H9 (cell line): ENCODE results near the gene OBSL1. TPM values are rescaled to one million over a fixed set of nuclear protein-coding genes. Genes with fewer than 3 reads are reported as not detected.

Experiments used
- DNase-seq: peaks from one replicate; pipeline ENCODE4 v3.0.0-alpha.2; 2017
- H2AFZ ChIP-seq: one replicate; pipeline ENCODE4 v1.6.1; 2013; ENCODE audit warnings: mild to moderate bottlenecking, low read length, control low read depth, moderate library complexity
- H2AK5ac ChIP-seq: 2 replicates; pipeline ENCODE4 v1.6.1; 2013; ENCODE audit warnings: low read length, control low read depth, mixed read lengths; ENCODE audit not compliant: insufficient read length
- H2BK120ac ChIP-seq: one replicate; pipeline ENCODE4 v1.6.1; 2013; ENCODE audit warnings: low read depth, mild to moderate bottlenecking, low read length, control low read depth, inconsistent platforms; ENCODE audit not compliant: poor library complexity, severe bottlenecking
- H2BK12ac ChIP-seq: 2 replicates; pipeline ENCODE4 v1.6.1; 2013; ENCODE audit warnings: low read length, control low read depth, mixed read lengths, low read depth; ENCODE audit not compliant: insufficient read length
- H2BK15ac ChIP-seq: 2 replicates; pipeline ENCODE4 v1.6.1; 2013; ENCODE audit warnings: low read depth, low read length, control low read depth
- H2BK20ac ChIP-seq: one replicate; pipeline ENCODE4 v1.6.1; 2013; ENCODE audit warnings: low read depth, mild to moderate bottlenecking, low read length, control low read depth, inconsistent platforms; ENCODE audit not compliant: poor library complexity, severe bottlenecking
- H2BK5ac ChIP-seq: 2 replicates; pipeline ENCODE4 v1.6.1; 2013; ENCODE audit warnings: low read length, control low read depth, mixed read lengths; ENCODE audit not compliant: insufficient read length
- H3K14ac ChIP-seq: 2 replicates; pipeline ENCODE4 v1.6.1; 2013; ENCODE audit warnings: low read length, control low read depth; ENCODE audit not compliant: insufficient read depth
- H3K18ac ChIP-seq: 2 replicates; pipeline ENCODE4 v1.6.1; 2013; ENCODE audit warnings: low read depth, mild to moderate bottlenecking, mixed read lengths, low read length, control low read depth; ENCODE audit not compliant: insufficient read length
- H3K23ac ChIP-seq: 2 replicates; pipeline ENCODE4 v1.6.1; 2013; ENCODE audit warnings: low read length, control low read depth, mixed read lengths, low read depth; ENCODE audit not compliant: insufficient read length
- H3K23me2 ChIP-seq: 2 replicates; pipeline ENCODE4 v1.6.1; 2013; ENCODE audit warnings: low read depth, mild to moderate bottlenecking, mixed read lengths, low read length, control low read depth; ENCODE audit not compliant: insufficient read length, poor library complexity, severe bottlenecking
- H3K27ac ChIP-seq: 2 replicates; pipeline ENCODE4 v1.5.1; 2013; ENCODE audit warnings: low read length, control low read depth, mixed read lengths, low read depth; ENCODE audit not compliant: insufficient read length
- H3K27me3 ChIP-seq: 2 replicates; pipeline ENCODE4 v1.6.1; 2013; ENCODE audit warnings: low read length, control low read depth, inconsistent platforms; ENCODE audit not compliant: insufficient read depth
- H3K4ac ChIP-seq: 2 replicates; pipeline ENCODE4 v1.6.1; 2013; ENCODE audit warnings: low read depth, mild to moderate bottlenecking, control low read depth, inconsistent platforms, low read length, moderate library complexity
- H3K4me1 ChIP-seq: 2 replicates; pipeline ENCODE4 v1.6.1; 2013; ENCODE audit warnings: low read length, control low read depth, inconsistent platforms; ENCODE audit not compliant: insufficient read depth
- H3K4me2 ChIP-seq: 2 replicates; pipeline ENCODE4 v1.6.1; 2013; ENCODE audit warnings: low read length, control low read depth, mixed read lengths; ENCODE audit not compliant: insufficient read length, insufficient read depth
- H3K56ac ChIP-seq: 2 replicates; pipeline ENCODE4 v1.6.1; 2013; ENCODE audit warnings: low read depth, mild to moderate bottlenecking, mixed read lengths, low read length, control low read depth; ENCODE audit not compliant: insufficient read length
- H3K79me1 ChIP-seq: 2 replicates; pipeline ENCODE4 v1.6.1; 2013; ENCODE audit warnings: low read depth, mild to moderate bottlenecking, moderate library complexity, low read length, control low read depth, inconsistent platforms; ENCODE audit not compliant: insufficient read depth, poor library complexity, severe bottlenecking
- H3K79me2 ChIP-seq: 2 replicates; pipeline ENCODE4 v1.6.1; 2013; ENCODE audit warnings: low read length, control low read depth, inconsistent platforms; ENCODE audit not compliant: insufficient read depth
- H3K9ac ChIP-seq: 2 replicates; pipeline ENCODE4 v1.6.1; 2013; ENCODE audit warnings: low read length, control low read depth, mixed read lengths; ENCODE audit not compliant: insufficient read length; ENCODE audit errors: extremely low read depth
- H3K9me3 ChIP-seq: one replicate; pipeline ENCODE4 v1.6.1; 2013; ENCODE audit warnings: low read depth, low read length, inconsistent platforms; ENCODE audit not compliant: control insufficient read depth
- H3T11ph ChIP-seq: one replicate; pipeline ENCODE4 v1.6.1; 2013; ENCODE audit warnings: mild to moderate bottlenecking, low read length, control low read depth, inconsistent platforms
- H4K20me1 ChIP-seq: one replicate; pipeline ENCODE4 v1.6.1; 2013; ENCODE audit not compliant: control insufficient read depth, insufficient read length, insufficient read depth
- H4K5ac ChIP-seq: 2 replicates; pipeline ENCODE4 v1.6.1; 2013; ENCODE audit warnings: low read depth, mild to moderate bottlenecking, mixed read lengths, low read length, control low read depth; ENCODE audit not compliant: insufficient read length
- H4K8ac ChIP-seq: replicated peaks from 2 replicates; pipeline ENCODE4 v1.6.1; 2013; ENCODE audit warnings: low read length, control low read depth, mixed read lengths, low read depth; ENCODE audit not compliant: insufficient read length
- H4K91ac ChIP-seq: 2 replicates; pipeline ENCODE4 v1.6.1; 2013; ENCODE audit warnings: low read depth, mild to moderate bottlenecking, moderate library complexity, mixed read lengths, low read length, control low read depth; ENCODE audit not compliant: insufficient read length
- H3K27ac Mint-ChIP-seq, 3 experiments: 2 replicates in 2 of 3; 3 replicates in 1 of 3; pipeline ENCODE4 v1.8.0; 2020 to 2021; ENCODE audit warnings: mixed read lengths in 3 of 3, mild to moderate bottlenecking in 1 of 3, moderate library complexity in 1 of 3
- H3K27me3 Mint-ChIP-seq: 2 replicates; pipeline ENCODE4 v1.8.0; 2021; ENCODE audit warnings: low read depth, mild to moderate bottlenecking, moderate library complexity, mixed read lengths
- H3K36me3 Mint-ChIP-seq, 3 experiments: 2 replicates in 2 of 3; 3 replicates in 1 of 3; pipeline ENCODE4 v1.8.0; 2020 to 2021; ENCODE audit warnings: low read depth in 3 of 3, mixed read lengths in 3 of 3; ENCODE audit not compliant: insufficient read depth in 1 of 3
- H3K4me1 Mint-ChIP-seq, 2 experiments: 2 replicates each; pipeline ENCODE4 v1.8.0; 2020; ENCODE audit warnings: mixed read lengths in 2 of 2
- H3K4me3 Mint-ChIP-seq, 2 experiments: 2 replicates in 1 of 2; 3 replicates in 1 of 2; pipeline ENCODE4 v1.8.0; 2020 to 2021; ENCODE audit warnings: mild to moderate bottlenecking in 2 of 2, mixed read lengths in 2 of 2, moderate library complexity in 1 of 2
- H3K9me3 Mint-ChIP-seq, 2 experiments: 2 replicates in 1 of 2; 3 replicates in 1 of 2; pipeline ENCODE4 v1.8.0; 2020; ENCODE audit warnings: mild to moderate bottlenecking in 2 of 2, mixed read lengths in 2 of 2, moderate library complexity in 1 of 2
- WGBS: extraction: QIAGEN DNeasy Blood & Tissue Kit; methylation state at CpG from one replicate; pipeline ENCODE4 v1.1.7; 2013; ENCODE audit warnings: missing lambda C conversion rate, low lambda C conversion rate, mixed read lengths; ENCODE audit not compliant: insufficient read length; ENCODE audit errors: extremely low coverage; 5-methylcytosine and 5-hydroxymethylcytosine counted together
- total RNA-seq: library from RNA; stranded (reverse); gene quantifications from 2 replicates; pipeline ENCODE4 v1.2.1, GENCODE V29; 2021
- TF ChIP-seq, protein P1 (sequence below): fragments of 200-600 bp; sonication (generic); conservative IDR thresholded peaks from 3 replicates; pipeline ENCODE4 v1.8.0; 2021; ENCODE audit warnings: antibody characterized with exemption, mild to moderate bottlenecking

The OBSL1 gene
- total RNA-seq, 1 experiment from 2014 or later = 140 TPM

DNA sequence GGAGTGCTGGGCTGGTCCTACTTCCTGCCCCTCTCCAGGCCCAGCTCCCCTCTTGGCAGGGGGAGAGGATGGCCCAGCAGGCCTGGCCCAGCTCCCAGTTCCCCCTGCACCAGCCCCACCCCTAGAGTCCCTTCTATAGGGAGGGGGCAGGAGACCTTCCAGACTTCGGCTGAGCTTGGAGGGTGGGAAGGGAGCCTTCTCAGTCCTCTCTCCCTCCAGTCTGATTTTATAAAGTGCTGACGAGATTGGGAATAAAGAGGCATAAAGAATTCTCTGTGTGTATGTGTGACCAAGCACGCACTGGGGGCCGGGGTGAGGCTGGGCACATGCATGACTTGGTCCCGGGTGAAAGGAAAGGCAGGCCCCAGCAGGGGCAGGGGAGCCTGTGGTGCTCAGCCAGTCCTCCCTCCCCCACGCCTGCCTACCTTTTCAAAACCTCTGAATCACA lies 32.8 kb downstream of the OBSL1 start:
- Histone ChIP-seq H3K27ac (no peak overlapping the region), H3K56ac (no peak overlapping the region), H3K79me1 (no peaks in the 10 kb centered on the region), H3K9ac (no peak overlapping the region), H3K23me2 (peaks cover 9% of the 10 kb centered on the region), H4K91ac (no peak overlapping the region), H2AFZ (no peak overlapping the region), H3K9me3 (no peaks in the 10 kb centered on the region), H2AK5ac (no peak overlapping the region), H3T11ph (no peak overlapping the region), H3K4me1 (peaks cover 8% of the 10 kb centered on the region; the same call in 1 of the 2 replicates), H3K79me2 (no peaks in the 10 kb centered on the region), H2BK15ac (no peak overlapping the region), H3K23ac (no peak overlapping the region), H3K4me2 (no peak overlapping the region), H4K5ac (no peak overlapping the region), H3K4ac (no peak overlapping the region), H3K18ac (no peak overlapping the region), H4K20me1 (no peaks in the 10 kb centered on the region), H2BK120ac (no peak overlapping the region), H2BK5ac (no peak overlapping the region), H2BK20ac (no peak overlapping the region), H3K27me3 (no peaks in the 10 kb centered on the region), H2BK12ac (no peak overlapping the region), H4K8ac (no peak overlapping the region), H3K14ac (no peak overlapping the region; the same call in 1 of the 2 replicates)
- DNase-seq = no peak
- TF ChIP-seq, protein P1, sequence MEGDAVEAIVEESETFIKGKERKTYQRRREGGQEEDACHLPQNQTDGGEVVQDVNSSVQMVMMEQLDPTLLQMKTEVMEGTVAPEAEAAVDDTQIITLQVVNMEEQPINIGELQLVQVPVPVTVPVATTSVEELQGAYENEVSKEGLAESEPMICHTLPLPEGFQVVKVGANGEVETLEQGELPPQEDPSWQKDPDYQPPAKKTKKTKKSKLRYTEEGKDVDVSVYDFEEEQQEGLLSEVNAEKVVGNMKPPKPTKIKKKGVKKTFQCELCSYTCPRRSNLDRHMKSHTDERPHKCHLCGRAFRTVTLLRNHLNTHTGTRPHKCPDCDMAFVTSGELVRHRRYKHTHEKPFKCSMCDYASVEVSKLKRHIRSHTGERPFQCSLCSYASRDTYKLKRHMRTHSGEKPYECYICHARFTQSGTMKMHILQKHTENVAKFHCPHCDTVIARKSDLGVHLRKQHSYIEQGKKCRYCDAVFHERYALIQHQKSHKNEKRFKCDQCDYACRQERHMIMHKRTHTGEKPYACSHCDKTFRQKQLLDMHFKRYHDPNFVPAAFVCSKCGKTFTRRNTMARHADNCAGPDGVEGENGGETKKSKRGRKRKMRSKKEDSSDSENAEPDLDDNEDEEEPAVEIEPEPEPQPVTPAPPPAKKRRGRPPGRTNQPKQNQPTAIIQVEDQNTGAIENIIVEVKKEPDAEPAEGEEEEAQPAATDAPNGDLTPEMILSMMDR = no peak
- WGBS = no CpG with 5 or more reads among the region's 6 CpGs
- peaks cover 3% of the 10 kb centered on the region for H3K27me3 Mint-ChIP-seq
- peak overlapping the region in 1 of 3 experiments; percentile 92; a peak in 2 of 7 replicates for H3K27ac Mint-ChIP-seq
- no peak overlapping the region for H3K4me3 Mint-ChIP-seq
- H3K36me3 Mint-ChIP-seq = peaks cover 14 to 28% (median 21%) of the 10 kb centered on the region in 3 experiments
- peaks cover 0 to 1% of the 10 kb centered on the region in 2 experiments; a peak in 3 of 5 replicates for H3K9me3 Mint-ChIP-seq
- H3K4me1 Mint-ChIP-seq = peaks cover 34 to 39% of the 10 kb centered on the region in 2 experiments
